ENCODE results near the gene ZNF575. TPM values are rescaled to one million over a fixed set of nuclear protein-coding genes. Genes with fewer than 3 reads are reported as not detected.
"Not testable (repeated sequence)": the region's sequence is repeated elsewhere in the genome, so short reads cannot be mapped to it uniquely, and the experiment has no call there.

The ZNF575 gene
- total RNA-seq, 1 experiment from 2014 or later = not detected

- no peak for DNase-seq (ENCODE audit: low read depth)
Observed at GRCh38 chr19:43541920-43542650, 9.1 kb downstream of the ZNF575 start.

- no peak for DNase-seq (ENCODE audit: low read depth)
Observed at GRCh38 chr19:43544077-43544476, 11.1 kb downstream of the ZNF575 start.

GRCh38 chr19:43545276-43545675 lies 12.3 kb downstream of the ZNF575 start:
- DNase-seq (ENCODE audit: low read depth) = no peak

- no peak for DNase-seq (ENCODE audit: low read depth)
Observed at GRCh38 chr19:43545981-43546380, 13.0 kb downstream of the ZNF575 start.

- no peak for DNase-seq (ENCODE audit: low read depth)
Observed at GRCh38 chr19:43546581-43546980, 13.6 kb downstream of the ZNF575 start.

- not testable (repeated sequence) for DNase-seq (ENCODE audit: low read depth)
Observed at GRCh38 chr19:43547926-43548325, 14.9 kb downstream of the ZNF575 start.

GRCh38 chr19:43548706-43549105 lies 15.7 kb downstream of the ZNF575 start:
- no peak for DNase-seq (ENCODE audit: low read depth)

GRCh38 chr19:43551399-43552197 lies 18.6 kb downstream of the ZNF575 start:
- no peak for DNase-seq (ENCODE audit: low read depth)

GRCh38 chr19:43552198-43552450 lies 19.1 kb downstream of the ZNF575 start:
- DNase-seq (ENCODE audit: low read depth) = no peak

- DNase-seq (ENCODE audit: low read depth) = no peak
Observed at GRCh38 chr19:43552616-43553015, 19.6 kb downstream of the ZNF575 start.

GRCh38 chr19:43553656-43554055 lies 20.7 kb downstream of the ZNF575 start:
- no peak for DNase-seq (ENCODE audit: low read depth)

- no peak for DNase-seq (ENCODE audit: low read depth)
Observed at GRCh38 chr19:43554317-43554895, 21.4 kb downstream of the ZNF575 start.

GRCh38 chr19:43555185-43555770 lies 22.3 kb downstream of the ZNF575 start:
- DNase-seq (ENCODE audit: low read depth) = peak; percentile 66

- peak; percentile 49 for DNase-seq (ENCODE audit: low read depth)
Observed at GRCh38 chr19:43560687-43561086, 27.7 kb downstream of the ZNF575 start.

GRCh38 chr19:43561139-43561970 lies 28.4 kb downstream of the ZNF575 start:
- no peak for DNase-seq (ENCODE audit: low read depth)

GRCh38 chr19:43562226-43562697 lies 29.3 kb downstream of the ZNF575 start:
- no peak for DNase-seq (ENCODE audit: low read depth)

- DNase-seq (ENCODE audit: low read depth) = peak; percentile 97
Observed at GRCh38 chr19:43562698-43563241, 29.8 kb downstream of the ZNF575 start.

GRCh38 chr19:43563816-43564457 lies 30.9 kb downstream of the ZNF575 start:
- no peak for DNase-seq (ENCODE audit: low read depth)

GRCh38 chr19:43564800-43565199 lies 31.8 kb downstream of the ZNF575 start:
- DNase-seq (ENCODE audit: low read depth) = no peak

GRCh38 chr19:43569657-43570056 lies 36.7 kb downstream of the ZNF575 start:
- DNase-seq (ENCODE audit: low read depth) = no peak
